Testis (tissue), 3 donors: ENCODE data around the gene WFDC5. TPM values are rescaled to one million over a fixed set of nuclear protein-coding genes. Genes with fewer than 3 reads are reported as not detected.

ENCODE experiments used
- DNase-seq: peaks from one replicate; pipeline ENCODE4 v3.0.0-alpha.2; 2019
- H3K27ac ChIP-seq, 2 donors: fragments of 200-600 bp; sonication (generic); one replicate each; pipeline ENCODE4 v1.5.1; 2019
- H3K27me3 ChIP-seq: fragments of 200-600 bp; sonication (generic); one replicate; pipeline ENCODE4 v1.5.1; 2019
- H3K36me3 ChIP-seq: fragments of 200-600 bp; sonication (generic); one replicate; pipeline ENCODE4 v1.5.1; 2017; ENCODE audit warnings: low read depth; ENCODE audit errors: missing control alignments
- H3K4me1 ChIP-seq: fragments of 200-600 bp; sonication (generic); one replicate; pipeline ENCODE4 v1.5.1; 2019
- H3K4me3 ChIP-seq, 2 donors: fragments of 200-600 bp; sonication (generic); one replicate each; pipeline ENCODE4 v1.5.1; 2017 to 2019
- H3K9me3 ChIP-seq: fragments of 200-600 bp; sonication (generic); one replicate; pipeline ENCODE4 v1.5.1; 2017
- CTCF ChIP-seq, 3 experiments: fragments of 450-650 bp in 2 of 3; fragments of 200-600 bp in 1 of 3; sonication (generic) in 1 of 3; IDR thresholded peaks; one replicate each; pipeline ENCODE4 v1.5.1; 2016 to 2019; ENCODE audit warnings: antibody characterized with exemption in 3 of 3, mild to moderate bottlenecking in 2 of 3, moderate library complexity in 1 of 3
- POLR2A ChIP-seq: fragments of 450-650 bp; IDR thresholded peaks from one replicate; pipeline ENCODE4 v1.6.1; 2017; ENCODE audit warnings: antibody characterized with exemption, mild to moderate bottlenecking, moderate library complexity
- WGBS, 2 donors: methylation state at CpG; one replicate each; pipeline ENCODE4 v1.1.5; 2018; 5-methylcytosine and 5-hydroxymethylcytosine counted together
- intact Hi-C: fragments of 100-400 bp; cut with DNase I; formaldehyde crosslinking; loops from one replicate; pipeline ENCODE4 v1.15.1; 2023; ENCODE audit warnings: low total_unique reads
- polyA plus RNA-seq: library from polyadenylated mRNA; stranded (reverse); fragments of 350-450 nt; fragmentation: Illumina TruSeq; extraction: RNeasy Lipid Tissue Mini Kit (QIAGEN cat#74804); gene quantifications from one replicate; pipeline ENCODE4 v1.2.3, GENCODE V29; 2014; ENCODE audit warnings: low read depth, low replicate concordance; ENCODE audit not compliant: insufficient read depth
- total RNA-seq, 2 donors: library from RNA; depleted of rRNA; stranded (reverse); fragments of >200 nt; gene quantifications; one replicate each; pipeline ENCODE4 v1.2.3, GENCODE V29; 2016

The WFDC5 gene
- total and polyA plus RNA-seq, 3 donors from 2014 or later, result 0.87 to 2.1 (median 1.4) TPM

GRCh38 chr20:45083127-45083526, 31.8 kb downstream of the WFDC5 start:
- Histone ChIP-seq H3K27ac (no peak overlapping the region), H3K4me1 (no peaks in the 10 kb centered on the region), H3K9me3 (no peaks in the 10 kb centered on the region), H3K27me3 (no peaks in the 10 kb centered on the region), H3K4me3 (no peak overlapping the region), H3K36me3 (no peaks in the 10 kb centered on the region)
- intact Hi-C loops, result no loop called here
- 100% methylated on average over 1 of the region's 1 CpG for WGBS, 2 donors
- TF ChIP-seq CTCF (IDR thresholded peaks at IDR 0.05) (no peak), POLR2A (no peak)
- DNase-seq, result no peak

- no peak for DNase-seq
- Histone ChIP-seq H3K4me1 (no peaks in the 10 kb centered on the region), H3K9me3 (no peaks in the 10 kb centered on the region), H3K27ac (no peak overlapping the region), H3K36me3 (no peaks in the 10 kb centered on the region), H3K27me3 (no peaks in the 10 kb centered on the region), H3K4me3 (no peak overlapping the region)
- TF ChIP-seq CTCF (IDR thresholded peaks at IDR 0.05) (no peak), POLR2A (no peak)
- 96 to 100% methylated on average over 3 of the region's 3 CpGs for WGBS, 2 donors
- intact Hi-C loops, result no loop called here
These were observed 32.5 kb downstream of the WFDC5 start for GRCh38 chr20:45082468-45082867.

DNA sequence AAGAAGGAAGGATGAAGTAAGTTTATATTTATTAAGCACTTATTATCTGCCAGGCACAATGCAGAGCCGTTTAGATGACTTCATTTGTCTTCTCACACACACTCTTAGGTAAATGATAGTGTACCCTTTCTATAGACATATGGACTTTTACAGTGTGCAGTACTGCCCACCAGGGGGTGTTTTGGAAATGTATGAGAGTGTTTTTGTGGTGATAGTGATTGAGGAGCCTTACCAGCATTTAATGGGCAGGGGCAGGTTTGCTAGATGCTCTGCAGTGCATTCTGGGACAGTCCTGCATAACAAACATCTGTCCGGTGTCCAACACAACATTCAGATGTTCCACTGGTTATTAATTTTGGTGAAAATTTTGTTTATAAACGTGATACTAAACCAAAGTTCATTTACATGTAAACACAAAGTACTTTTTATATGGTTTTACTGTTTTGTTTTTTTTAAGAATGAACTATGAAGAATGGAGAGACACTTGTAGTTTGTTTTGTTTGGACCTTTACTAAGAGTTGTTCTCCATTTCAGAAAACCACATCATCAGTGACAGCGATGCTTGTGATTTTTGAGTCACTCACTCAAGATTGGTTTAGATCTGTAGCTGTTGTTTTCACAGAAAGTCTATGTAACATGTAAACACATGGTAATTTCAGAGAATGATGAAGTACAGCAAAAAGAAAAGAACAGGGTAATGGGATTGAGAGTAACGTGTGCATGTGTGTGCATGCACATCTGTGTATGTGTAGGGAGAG, 33.9 kb downstream of the WFDC5 start:
- peak in 2 of 3 experiments; percentile 8 to 36 for TF ChIP-seq CTCF (IDR thresholded peaks at IDR 0.05)
- no peak for TF ChIP-seq POLR2A
- H3K27me3 ChIP-seq, result no peaks in the 10 kb centered on the region
- H3K9me3 ChIP-seq, result no peaks in the 10 kb centered on the region
- H3K4me3 ChIP-seq, result no peak overlapping the region
- no peak overlapping the region for H3K27ac ChIP-seq
- H3K36me3 ChIP-seq, result no peaks in the 10 kb centered on the region
- H3K4me1 ChIP-seq, result no peaks in the 10 kb centered on the region
- 86 to 87% methylated on average over 5 of the region's 5 CpGs for WGBS, 2 donors
- intact Hi-C loops, result no loop called here
- DNase-seq, result no peak

- 87 to 88% methylated on average over 3 of the region's 3 CpGs for WGBS, 2 donors
- Histone ChIP-seq H3K4me3 (no peak overlapping the region), H3K27ac (no peak overlapping the region), H3K27me3 (no peaks in the 10 kb centered on the region), H3K36me3 (no peaks in the 10 kb centered on the region), H3K9me3 (no peaks in the 10 kb centered on the region), H3K4me1 (no peaks in the 10 kb centered on the region)
- TF ChIP-seq POLR2A (no peak), CTCF (IDR thresholded peaks at IDR 0.05) (no peak)
- DNase-seq, result no peak
- intact Hi-C loops, result no loop called here
These were observed 37.4 kb downstream of the WFDC5 start for GRCh38 chr20:45077559-45077958.

- no peaks in the 10 kb centered on the region for H3K4me1 ChIP-seq
- no peak for DNase-seq
- 85% methylated on average over 3 of the region's 3 CpGs for WGBS, 2 donors
- no peak overlapping the region for H3K27ac ChIP-seq
- intact Hi-C loops, result no loop called here
- no peaks in the 10 kb centered on the region for H3K27me3 ChIP-seq
- H3K9me3 ChIP-seq, result no peaks in the 10 kb centered on the region
- no peak overlapping the region for H3K4me3 ChIP-seq
- H3K36me3 ChIP-seq, result no peaks in the 10 kb centered on the region
- TF ChIP-seq CTCF (IDR thresholded peaks at IDR 0.05) (no peak), POLR2A (no peak)
These were observed 41.8 kb downstream of the WFDC5 start for GRCh38 chr20:45073221-45073620.
